HepG2 (cell line): ENCODE results near the gene AEN. TPM values are rescaled to one million over a fixed set of nuclear protein-coding genes. Genes with fewer than 3 reads are reported as not detected.

Experiments used
- ATAC-seq: fragments of 200-7000 bp; cut with Tn5 transposase; 3 replicates; pipeline ENCODE4 v1.9.1; 2020; ENCODE audit warnings: mild to moderate bottlenecking, moderate library complexity
- BruUV-seq: library from RNA; stranded (reverse); fragments of 400-500 nt; replicated peaks from 2 replicates; lab custom pipeline; 2021; lab: Mats Ljungman, UMichigan
- CTCF ChIA-PET: fragments of 300-600 bp; formaldehyde crosslinking; extraction: SDS; loops from one replicate; lab custom pipeline; 2021; ENCODE audit warnings: low total read pairs, inconsistent platforms, low intra/inter-chr PET ratio; lab: Yijun Ruan, JAX
- POLR2A ChIA-PET: fragments of 350-600 bp; sonication (Branson Sonifier 250); formaldehyde crosslinking; loops from one replicate; lab custom pipeline; 2020; ENCODE audit warnings: antibody characterized with exemption, inconsistent platforms; lab: Yijun Ruan, JAX
- DNase-seq: peaks from one replicate; pipeline ENCODE4 v3.0.0-alpha.2; 2015; ENCODE audit warnings: low spot score
- FAIRE-seq: peaks from 3 replicates; lab custom pipeline; 2011; peaks lifted over from hg19 to GRCh38; lab: Jason Lieb, UNC
- H2AFZ ChIP-seq: one replicate; pipeline ENCODE4 v1.6.1; 2011; ENCODE audit warnings: low read length, inconsistent platforms
- H3K27ac ChIP-seq: fragments of 300-600 bp; 3 replicates; pipeline ENCODE4 v1.8.0; 2011; ENCODE audit warnings: mixed run types, mild to moderate bottlenecking, mixed read lengths, low read length, inconsistent platforms; ENCODE audit not compliant: insufficient read depth; ENCODE audit errors: extremely low read length
- H3K27me3 ChIP-seq, 2 experiments: fragments of 200-600 bp in 1 of 2; 2 replicates in 1 of 2; 3 replicates in 1 of 2; pipeline versions ENCODE4 v1.6.0 to v1.8.0; 2011; ENCODE audit warnings: low read length in 2 of 2, mild to moderate bottlenecking in 2 of 2, moderate library complexity in 2 of 2, inconsistent platforms in 1 of 2; ENCODE audit not compliant: insufficient read depth in 2 of 2, control insufficient read depth in 1 of 2
- H3K36me3 ChIP-seq, 2 experiments: fragments of 200-600 bp in 1 of 2; replicated peaks in 1 of 2; 2 replicates in 1 of 2; 3 replicates in 1 of 2; pipeline versions ENCODE4 v1.5.1 to v1.8.0; 2011; ENCODE audit warnings: low read length in 2 of 2, inconsistent platforms in 1 of 2; ENCODE audit not compliant: insufficient read depth in 2 of 2, control insufficient read depth in 1 of 2
- H3K4me1 ChIP-seq: 2 replicates; pipeline ENCODE4 v1.5.1; 2012; ENCODE audit warnings: low read length, inconsistent platforms; ENCODE audit not compliant: insufficient read depth
- H3K4me2 ChIP-seq: 2 replicates; pipeline ENCODE4 v1.6.0; 2011; ENCODE audit warnings: low read depth, low read length, inconsistent platforms
- H3K4me3 ChIP-seq, 3 experiments: fragments of 200-600 bp in 1 of 3; sonication (generic), shearing (Covaris generic) in 1 of 3; replicated peaks in 1 of 3; 2 replicates each; pipeline ENCODE4 v1.5.1; 2011 to 2016; ENCODE audit warnings: low read length in 3 of 3, inconsistent platforms in 2 of 3, low read depth in 2 of 3, mild to moderate bottlenecking in 2 of 3, control low read depth in 1 of 3, mixed read lengths in 1 of 3; ENCODE audit not compliant: insufficient read depth in 1 of 3
- H3K79me2 ChIP-seq: one replicate; pipeline ENCODE4 v1.6.1; 2011; ENCODE audit warnings: low read length, inconsistent platforms; ENCODE audit not compliant: insufficient read depth
- H3K9ac ChIP-seq: 2 replicates; pipeline ENCODE4 v1.6.0; 2011; ENCODE audit warnings: mild to moderate bottlenecking, low read depth, low read length, inconsistent platforms; ENCODE audit not compliant: insufficient read depth
- H3K9me3 ChIP-seq: 2 replicates; pipeline ENCODE4 v1.5.1; 2012; ENCODE audit warnings: mild to moderate bottlenecking, low read length
- H4K20me1 ChIP-seq: 2 replicates; pipeline ENCODE4 v1.6.0; 2011; ENCODE audit warnings: inconsistent platforms, mild to moderate bottlenecking, low read length, moderate library complexity; ENCODE audit not compliant: insufficient read depth
- BCL6 ChIP-seq: IDR thresholded peaks from 2 replicates; pipeline ENCODE4 v1.6.1; 2016; ENCODE audit warnings: missing genetic modification reagents, missing compliant biosample characterization
- GATAD1 ChIP-seq: IDR thresholded peaks from 2 replicates; pipeline ENCODE4 v1.6.1; 2016; ENCODE audit warnings: missing genetic modification reagents, missing compliant biosample characterization
- GTF3A ChIP-seq: sonication (generic); formaldehyde crosslinking; conservative IDR thresholded peaks from 2 replicates; pipeline ENCODE4 v1.4.0; 2020; ENCODE audit warnings: mild to moderate bottlenecking, missing genetic modification reagents
- HDAC1 ChIP-seq: sonication (generic); formaldehyde crosslinking; IDR thresholded peaks from 2 replicates; pipeline ENCODE4 v1.5.1; 2020; ENCODE audit warnings: mild to moderate bottlenecking, missing genetic modification reagents
- KAT7 ChIP-seq: IDR thresholded peaks from 2 replicates; pipeline ENCODE4 v1.6.1; 2018; ENCODE audit warnings: borderline replicate concordance, missing compliant biosample characterization
- KDM1A ChIP-seq: IDR thresholded peaks from 2 replicates; pipeline ENCODE4 v1.6.1; 2016; ENCODE audit warnings: missing compliant biosample characterization
- MAZ ChIP-seq, 2 experiments: sonication (generic) in 1 of 2; formaldehyde crosslinking in 1 of 2; IDR thresholded peaks; 2 replicates each; pipeline versions ENCODE4 v1.5.0 to v1.6.1; 2012 to 2020; ENCODE audit warnings: low read depth in 2 of 2, mild to moderate bottlenecking in 2 of 2, borderline replicate concordance in 1 of 2, improper control_type of control experiment in 1 of 2, low read length in 1 of 2, missing genetic modification reagents in 1 of 2, moderate library complexity in 1 of 2
- NR1H2 ChIP-seq: sonication (generic); formaldehyde crosslinking; IDR thresholded peaks from 2 replicates; pipeline ENCODE4 v1.8.1; 2022; ENCODE audit warnings: low read depth, missing genetic modification reagents, borderline replicate concordance
- TARDBP ChIP-seq: sonication (generic); formaldehyde crosslinking; IDR thresholded peaks from 2 replicates; pipeline ENCODE4 v1.8.0; 2022; ENCODE audit warnings: mild to moderate bottlenecking, missing genetic modification reagents
- U2AF2 ChIP-seq: fragments of 200-400 bp; formaldehyde crosslinking; IDR thresholded peaks from 2 replicates; pipeline ENCODE4 v1.6.1; 2017; ENCODE audit warnings: low read depth, mild to moderate bottlenecking, low read length
- ZC3H13 ChIP-seq: sonication (generic); formaldehyde crosslinking; IDR thresholded peaks from 2 replicates; pipeline ENCODE4 v1.8.1; 2023; ENCODE audit warnings: mild to moderate bottlenecking, missing genetic modification reagents, moderate library complexity
- ZFP41 ChIP-seq: sonication (generic); formaldehyde crosslinking; IDR thresholded peaks from 2 replicates; pipeline ENCODE4 v1.4.0; 2020; ENCODE audit warnings: mild to moderate bottlenecking, missing genetic modification reagents, borderline replicate concordance
- ZNF367 ChIP-seq: sonication (generic); formaldehyde crosslinking; IDR thresholded peaks from 2 replicates; pipeline ENCODE4 v1.4.0; 2020; ENCODE audit warnings: missing genetic modification reagents, borderline replicate concordance
- ZNF816 ChIP-seq: sonication (generic); formaldehyde crosslinking; IDR thresholded peaks from 2 replicates; pipeline ENCODE4 v1.8.0; 2022; ENCODE audit warnings: missing genetic modification reagents, mild to moderate bottlenecking, borderline replicate concordance
- WGBS: methylation state at CpG from one replicate; pipeline ENCODE4 v1.1.6; 2017; ENCODE audit warnings: low lambda C conversion rate; 5-methylcytosine and 5-hydroxymethylcytosine counted together
- in situ Hi-C: cut with HindIII; loops from 2 replicates; pipeline ENCODE4 v1.10.0; 2017; ENCODE audit warnings: low pct_unique_long_range_greater_than_20kb; ENCODE audit not compliant: extremely low pct_ligation_motif_present
- intact Hi-C: fragments of 100-400 bp; cut with micrococcal nuclease; formaldehyde crosslinking; loops from one replicate; pipeline ENCODE4 v1.10.0; 2022; ENCODE audit not compliant: unreplicated experiment
- polyA plus RNA-seq, 8 experiments: library from polyadenylated mRNA; depleted of rRNA in 3 of 8; stranded (reverse) in 7 of 8; unstranded in 1 of 8; fragments of >200 nt; fragmentation: Illumina TruSeq in 4 of 8; extraction: Trizol in 4 of 8; gene quantifications; 2 replicates each; pipeline versions ENCODE4 v1.2.1 to v1.2.3, GENCODE V29; 2011 to 2016; ENCODE audit warnings: low read depth in 4 of 8, missing spikeins in 1 of 8, mixed read lengths in 1 of 8; ENCODE audit not compliant: insufficient read depth in 1 of 8
- total RNA-seq, 5 experiments: library from RNA; depleted of rRNA; stranded (reverse); fragments of >200 nt; fragmentation: Illumina TruSeq; extraction: Trizol; gene quantifications; 2 replicates each; pipeline ENCODE4 v1.2.3, GENCODE V29; 2016; ENCODE audit warnings: low read depth in 1 of 5
- TF ChIP-seq, protein P1 (sequence below): sonication (generic); formaldehyde crosslinking; IDR thresholded peaks from 2 replicates; pipeline ENCODE4 v1.8.0; 2022; ENCODE audit warnings: mild to moderate bottlenecking, missing genetic modification reagents
- TF ChIP-seq, protein P2 (sequence below): sonication (generic); formaldehyde crosslinking; IDR thresholded peaks from 2 replicates; pipeline ENCODE4 v1.4.0; 2020; ENCODE audit warnings: missing genetic modification reagents
- TF ChIP-seq, protein P3 (sequence below): sonication (generic); formaldehyde crosslinking; IDR thresholded peaks from 2 replicates; pipeline ENCODE4 v1.4.0; 2020; ENCODE audit warnings: mild to moderate bottlenecking, missing genetic modification reagents, borderline replicate concordance

Gene AEN
- total and polyA plus RNA-seq, 2 of the 13 experiments (the other 11 are each of a cell fraction or from before 2014, with no cell fraction given), result 51.3 to 118 TPM

DNA sequence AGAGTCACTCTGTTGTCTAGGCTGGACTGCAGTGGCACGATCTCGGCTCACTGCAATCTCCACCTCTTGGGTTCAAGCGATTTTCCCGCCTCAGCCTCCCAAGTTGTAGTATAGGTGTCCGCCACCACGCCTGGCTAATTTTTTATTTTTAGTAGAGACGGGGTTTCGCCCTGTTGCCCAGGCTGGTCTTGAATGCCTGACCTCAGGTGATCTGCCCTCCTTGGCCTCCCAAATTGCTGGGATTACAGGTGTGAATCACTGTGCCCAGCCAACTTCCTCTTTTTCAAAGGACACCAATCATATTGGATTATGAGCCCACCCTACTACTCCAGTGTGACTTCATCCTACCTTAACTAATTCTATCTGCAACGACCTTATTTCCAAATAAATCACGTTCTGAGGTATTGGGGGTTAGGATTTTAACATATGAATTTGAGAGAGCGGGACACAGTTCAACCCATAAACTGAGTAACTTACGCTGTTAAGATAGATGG is 20.9 kb downstream of the AEN start:
- FAIRE-seq, result no peak
- Histone ChIP-seq H3K9ac (no peak overlapping the region), H3K27me3 (no peaks in the 10 kb centered on the region), H3K36me3 (no peaks in the 10 kb centered on the region), H4K20me1 (no peaks in the 10 kb centered on the region), H3K27ac (no peak overlapping the region), H3K4me1 (peaks cover 31% of the 10 kb centered on the region), H3K4me2 (no peak overlapping the region), H3K79me2 (no peaks in the 10 kb centered on the region), H3K4me3 (no peak overlapping the region), H2AFZ (no peak overlapping the region), H3K9me3 (no peaks in the 10 kb centered on the region)
- no TSS peak for BruUV-seq
- in situ Hi-C loops (no loop called here), intact Hi-C loops (no loop called here)
- POLR2A ChIA-PET, result no interaction called here
- ATAC-seq, result no peak
- WGBS, result 94% methylated on average over 12 of the region's 12 CpGs
- DNase-seq, result no peak
- CTCF ChIA-PET, result no interaction called here
- TF ChIP-seq MAZ (IDR thresholded peaks at IDR 0.05; ENCODE audit: borderline replicate concordance, low read depth, low read length) (no peak), MAZ (CRISPR knock-in tag; IDR thresholded peaks at IDR 0.05; ENCODE audit: low read depth) (no peak), ZFP41 (CRISPR knock-in tag) (no peak), GTF3A (no peak), KDM1A (CRISPR knock-in tag) (no peak), GATAD1 (CRISPR knock-in tag) (no peak), KAT7 (CRISPR knock-in tag) (no peak), NR1H2 (CRISPR knock-in tag) (no peak), ZC3H13 (no peak), U2AF2 (no peak), BCL6 (CRISPR knock-in tag) (no peak), ZNF816 (CRISPR knock-in tag) (no peak), ZNF367 (no peak), TARDBP (CRISPR knock-in tag) (no peak), HDAC1 (CRISPR knock-in tag) (no peak)
- TF ChIP-seq, protein P1, sequence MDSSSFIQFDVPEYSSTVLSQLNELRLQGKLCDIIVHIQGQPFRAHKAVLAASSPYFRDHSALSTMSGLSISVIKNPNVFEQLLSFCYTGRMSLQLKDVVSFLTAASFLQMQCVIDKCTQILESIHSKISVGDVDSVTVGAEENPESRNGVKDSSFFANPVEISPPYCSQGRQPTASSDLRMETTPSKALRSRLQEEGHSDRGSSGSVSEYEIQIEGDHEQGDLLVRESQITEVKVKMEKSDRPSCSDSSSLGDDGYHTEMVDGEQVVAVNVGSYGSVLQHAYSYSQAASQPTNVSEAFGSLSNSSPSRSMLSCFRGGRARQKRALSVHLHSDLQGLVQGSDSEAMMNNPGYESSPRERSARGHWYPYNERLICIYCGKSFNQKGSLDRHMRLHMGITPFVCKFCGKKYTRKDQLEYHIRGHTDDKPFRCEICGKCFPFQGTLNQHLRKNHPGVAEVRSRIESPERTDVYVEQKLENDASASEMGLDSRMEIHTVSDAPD (CRISPR knock-in tag), result no peak
- TF ChIP-seq, protein P2, sequence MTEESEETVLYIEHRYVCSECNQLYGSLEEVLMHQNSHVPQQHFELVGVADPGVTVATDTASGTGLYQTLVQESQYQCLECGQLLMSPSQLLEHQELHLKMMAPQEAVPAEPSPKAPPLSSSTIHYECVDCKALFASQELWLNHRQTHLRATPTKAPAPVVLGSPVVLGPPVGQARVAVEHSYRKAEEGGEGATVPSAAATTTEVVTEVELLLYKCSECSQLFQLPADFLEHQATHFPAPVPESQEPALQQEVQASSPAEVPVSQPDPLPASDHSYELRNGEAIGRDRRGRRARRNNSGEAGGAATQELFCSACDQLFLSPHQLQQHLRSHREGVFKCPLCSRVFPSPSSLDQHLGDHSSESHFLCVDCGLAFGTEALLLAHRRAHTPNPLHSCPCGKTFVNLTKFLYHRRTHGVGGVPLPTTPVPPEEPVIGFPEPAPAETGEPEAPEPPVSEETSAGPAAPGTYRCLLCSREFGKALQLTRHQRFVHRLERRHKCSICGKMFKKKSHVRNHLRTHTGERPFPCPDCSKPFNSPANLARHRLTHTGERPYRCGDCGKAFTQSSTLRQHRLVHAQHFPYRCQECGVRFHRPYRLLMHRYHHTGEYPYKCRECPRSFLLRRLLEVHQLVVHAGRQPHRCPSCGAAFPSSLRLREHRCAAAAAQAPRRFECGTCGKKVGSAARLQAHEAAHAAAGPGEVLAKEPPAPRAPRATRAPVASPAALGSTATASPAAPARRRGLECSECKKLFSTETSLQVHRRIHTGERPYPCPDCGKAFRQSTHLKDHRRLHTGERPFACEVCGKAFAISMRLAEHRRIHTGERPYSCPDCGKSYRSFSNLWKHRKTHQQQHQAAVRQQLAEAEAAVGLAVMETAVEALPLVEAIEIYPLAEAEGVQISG, result no peak
- TF ChIP-seq, protein P3, sequence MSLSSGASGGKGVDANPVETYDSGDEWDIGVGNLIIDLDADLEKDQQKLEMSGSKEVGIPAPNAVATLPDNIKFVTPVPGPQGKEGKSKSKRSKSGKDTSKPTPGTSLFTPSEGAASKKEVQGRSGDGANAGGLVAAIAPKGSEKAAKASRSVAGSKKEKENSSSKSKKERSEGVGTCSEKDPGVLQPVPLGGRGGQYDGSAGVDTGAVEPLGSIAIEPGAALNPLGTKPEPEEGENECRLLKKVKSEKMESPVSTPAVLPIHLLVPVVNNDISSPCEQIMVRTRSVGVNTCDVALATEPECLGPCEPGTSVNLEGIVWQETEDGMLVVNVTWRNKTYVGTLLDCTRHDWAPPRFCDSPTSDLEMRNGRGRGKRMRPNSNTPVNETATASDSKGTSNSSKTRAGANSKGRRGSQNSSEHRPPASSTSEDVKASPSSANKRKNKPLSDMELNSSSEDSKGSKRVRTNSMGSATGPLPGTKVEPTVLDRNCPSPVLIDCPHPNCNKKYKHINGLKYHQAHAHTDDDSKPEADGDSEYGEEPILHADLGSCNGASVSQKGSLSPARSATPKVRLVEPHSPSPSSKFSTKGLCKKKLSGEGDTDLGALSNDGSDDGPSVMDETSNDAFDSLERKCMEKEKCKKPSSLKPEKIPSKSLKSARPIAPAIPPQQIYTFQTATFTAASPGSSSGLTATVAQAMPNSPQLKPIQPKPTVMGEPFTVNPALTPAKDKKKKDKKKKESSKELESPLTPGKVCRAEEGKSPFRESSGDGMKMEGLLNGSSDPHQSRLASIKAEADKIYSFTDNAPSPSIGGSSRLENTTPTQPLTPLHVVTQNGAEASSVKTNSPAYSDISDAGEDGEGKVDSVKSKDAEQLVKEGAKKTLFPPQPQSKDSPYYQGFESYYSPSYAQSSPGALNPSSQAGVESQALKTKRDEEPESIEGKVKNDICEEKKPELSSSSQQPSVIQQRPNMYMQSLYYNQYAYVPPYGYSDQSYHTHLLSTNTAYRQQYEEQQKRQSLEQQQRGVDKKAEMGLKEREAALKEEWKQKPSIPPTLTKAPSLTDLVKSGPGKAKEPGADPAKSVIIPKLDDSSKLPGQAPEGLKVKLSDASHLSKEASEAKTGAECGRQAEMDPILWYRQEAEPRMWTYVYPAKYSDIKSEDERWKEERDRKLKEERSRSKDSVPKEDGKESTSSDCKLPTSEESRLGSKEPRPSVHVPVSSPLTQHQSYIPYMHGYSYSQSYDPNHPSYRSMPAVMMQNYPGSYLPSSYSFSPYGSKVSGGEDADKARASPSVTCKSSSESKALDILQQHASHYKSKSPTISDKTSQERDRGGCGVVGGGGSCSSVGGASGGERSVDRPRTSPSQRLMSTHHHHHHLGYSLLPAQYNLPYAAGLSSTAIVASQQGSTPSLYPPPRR (CRISPR knock-in tag), result no peak
